Upper lobe of right lung (tissue), 1 donor: ENCODE results near the gene UTP14C. TPM values are rescaled to one million over a fixed set of nuclear protein-coding genes. Genes with fewer than 3 reads are reported as not detected.
"Not testable (repeated sequence)": the region's sequence is repeated elsewhere in the genome, so short reads cannot be mapped to it uniquely, and the experiment has no call there.

ENCODE experiments used
- ATAC-seq: fragments of 200-7000 bp; cut with Tn5 transposase; one replicate; pipeline ENCODE4 v1.9.1; 2020; ENCODE audit warnings: mild to moderate bottlenecking, moderate library complexity
- DNase-seq: peaks from one replicate; pipeline ENCODE4 v3.0.0-alpha.2; 2020
- H3K27ac ChIP-seq: fragments of 200-600 bp; one replicate; pipeline ENCODE4 v1.8.0; 2022
- H3K27me3 ChIP-seq: fragments of 200-600 bp; one replicate; pipeline ENCODE4 v1.8.0; 2022; ENCODE audit warnings: mild to moderate bottlenecking
- H3K36me3 ChIP-seq: fragments of 200-600 bp; one replicate; pipeline ENCODE4 v1.8.0; 2022
- H3K4me1 ChIP-seq: fragments of 200-600 bp; one replicate; pipeline ENCODE4 v1.8.0; 2022
- H3K4me3 ChIP-seq: fragments of 200-600 bp; one replicate; pipeline ENCODE4 v1.8.0; 2022; ENCODE audit warnings: mild to moderate bottlenecking
- H3K9me3 ChIP-seq: fragments of 200-600 bp; one replicate; pipeline ENCODE4 v1.8.0; 2022
- intact Hi-C: fragments of 100-400 bp; cut with DNase I; formaldehyde crosslinking; loops from one replicate; pipeline ENCODE4 v1.11.0; 2022
- total RNA-seq: library from RNA; stranded (reverse); fragmentation: NEBNext Ultra II Directional; extraction: Animal tissue kit (Norgen Biotek cat#: 25700); gene quantifications from one replicate; pipeline ENCODE4 v1.2.1, GENCODE V29; 2021
- TF ChIP-seq, protein P1 (sequence below): fragments of 200-600 bp; IDR thresholded peaks from one replicate; pipeline ENCODE4 v1.8.0; 2022; ENCODE audit warnings: antibody characterized with exemption
- donor health status: DM: no; HTN: yes; CAD: no; lungs with severe emphysema.

UTP14C gene
- total RNA-seq, 1 donor from 2014 or later = 20.5 TPM

GRCh38 chr13:52025475-52026245 is 1.2 kb downstream of the UTP14C start:
- no peaks in the 10 kb centered on the region for H3K27me3 ChIP-seq
- DNase-seq = no peak
- H3K4me3 ChIP-seq = no peak overlapping the region
- TF ChIP-seq, protein P1, sequence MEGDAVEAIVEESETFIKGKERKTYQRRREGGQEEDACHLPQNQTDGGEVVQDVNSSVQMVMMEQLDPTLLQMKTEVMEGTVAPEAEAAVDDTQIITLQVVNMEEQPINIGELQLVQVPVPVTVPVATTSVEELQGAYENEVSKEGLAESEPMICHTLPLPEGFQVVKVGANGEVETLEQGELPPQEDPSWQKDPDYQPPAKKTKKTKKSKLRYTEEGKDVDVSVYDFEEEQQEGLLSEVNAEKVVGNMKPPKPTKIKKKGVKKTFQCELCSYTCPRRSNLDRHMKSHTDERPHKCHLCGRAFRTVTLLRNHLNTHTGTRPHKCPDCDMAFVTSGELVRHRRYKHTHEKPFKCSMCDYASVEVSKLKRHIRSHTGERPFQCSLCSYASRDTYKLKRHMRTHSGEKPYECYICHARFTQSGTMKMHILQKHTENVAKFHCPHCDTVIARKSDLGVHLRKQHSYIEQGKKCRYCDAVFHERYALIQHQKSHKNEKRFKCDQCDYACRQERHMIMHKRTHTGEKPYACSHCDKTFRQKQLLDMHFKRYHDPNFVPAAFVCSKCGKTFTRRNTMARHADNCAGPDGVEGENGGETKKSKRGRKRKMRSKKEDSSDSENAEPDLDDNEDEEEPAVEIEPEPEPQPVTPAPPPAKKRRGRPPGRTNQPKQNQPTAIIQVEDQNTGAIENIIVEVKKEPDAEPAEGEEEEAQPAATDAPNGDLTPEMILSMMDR = no peak
- H3K36me3 ChIP-seq = peaks cover 45% of the 10 kb centered on the region
- H3K4me1 ChIP-seq = no peaks in the 10 kb centered on the region
- intact Hi-C loops = no loop called here
- H3K9me3 ChIP-seq = no peaks in the 10 kb centered on the region
- ATAC-seq = peak; percentile 65
- H3K27ac ChIP-seq = no peak overlapping the region

DNA sequence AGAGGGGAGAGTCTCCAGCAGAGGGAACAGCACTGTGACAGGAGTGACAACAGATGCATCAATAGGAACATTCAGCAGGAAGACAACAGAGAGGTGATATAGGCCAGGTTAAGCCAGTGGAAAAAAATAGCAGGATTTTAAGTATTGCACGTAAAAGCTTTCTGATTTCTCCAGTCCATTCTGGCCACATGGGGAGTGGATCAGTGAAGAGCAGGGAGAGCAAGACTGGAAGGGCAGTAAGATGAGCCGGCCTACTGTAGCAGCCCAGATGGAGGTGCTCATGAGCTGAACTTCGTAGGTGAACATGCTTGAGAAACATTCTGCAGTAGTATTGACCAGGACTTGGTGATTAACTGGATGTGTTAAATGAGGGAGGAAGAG is 1.7 kb downstream of the UTP14C start:
- Histone ChIP-seq H3K27ac (no peak overlapping the region), H3K27me3 (no peaks in the 10 kb centered on the region), H3K9me3 (no peaks in the 10 kb centered on the region), H3K4me3 (no peak overlapping the region), H3K36me3 (peaks cover 40% of the 10 kb centered on the region), H3K4me1 (no peaks in the 10 kb centered on the region)
- TF ChIP-seq, protein P1 = no peak
- intact Hi-C loops = no loop called here
- no peak for ATAC-seq
- no peak for DNase-seq

- no peaks in the 10 kb centered on the region for H3K9me3 ChIP-seq
- ATAC-seq = no peak
- intact Hi-C loops = no loop called here
- H3K4me3 ChIP-seq = no peak overlapping the region
- H3K36me3 ChIP-seq = peaks cover 38% of the 10 kb centered on the region
- TF ChIP-seq, protein P1 = no peak
- no peaks in the 10 kb centered on the region for H3K27me3 ChIP-seq
- no peak for DNase-seq
- H3K27ac ChIP-seq = no peak overlapping the region
- no peaks in the 10 kb centered on the region for H3K4me1 ChIP-seq
These were observed 3.3 kb downstream of the UTP14C start for GRCh38 chr13:52027832-52028231.

DNA sequence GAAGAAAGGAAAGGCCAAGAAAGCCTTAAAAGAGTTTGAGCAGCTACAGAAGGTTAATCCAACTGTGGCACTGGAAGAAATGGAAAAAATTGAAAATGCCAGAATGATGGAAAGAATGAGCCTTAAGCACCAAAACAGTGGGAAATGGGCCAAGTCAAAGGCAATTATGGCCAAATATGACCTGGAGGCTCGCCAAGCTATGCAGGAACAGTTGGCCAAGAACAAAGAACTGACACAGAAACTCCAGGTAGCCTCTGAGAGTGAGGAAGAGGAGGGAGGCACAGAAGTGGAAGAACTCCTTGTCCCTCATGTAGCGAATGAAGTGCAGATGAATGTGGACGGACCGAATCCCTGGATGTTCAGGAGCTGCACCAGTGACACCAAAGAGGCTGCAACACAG is 5.1 kb downstream of the UTP14C start:
- H3K4me1 ChIP-seq = no peaks in the 10 kb centered on the region
- DNase-seq (no peak), ATAC-seq (no peak)
- H3K4me3 ChIP-seq = no peak overlapping the region
- H3K36me3 ChIP-seq = peaks cover 21% of the 10 kb centered on the region
- TF ChIP-seq, protein P1 = no peak
- intact Hi-C loops = no loop called here
- no peaks in the 10 kb centered on the region for H3K27me3 ChIP-seq
- H3K27ac ChIP-seq = no peak overlapping the region
- no peaks in the 10 kb centered on the region for H3K9me3 ChIP-seq

DNA sequence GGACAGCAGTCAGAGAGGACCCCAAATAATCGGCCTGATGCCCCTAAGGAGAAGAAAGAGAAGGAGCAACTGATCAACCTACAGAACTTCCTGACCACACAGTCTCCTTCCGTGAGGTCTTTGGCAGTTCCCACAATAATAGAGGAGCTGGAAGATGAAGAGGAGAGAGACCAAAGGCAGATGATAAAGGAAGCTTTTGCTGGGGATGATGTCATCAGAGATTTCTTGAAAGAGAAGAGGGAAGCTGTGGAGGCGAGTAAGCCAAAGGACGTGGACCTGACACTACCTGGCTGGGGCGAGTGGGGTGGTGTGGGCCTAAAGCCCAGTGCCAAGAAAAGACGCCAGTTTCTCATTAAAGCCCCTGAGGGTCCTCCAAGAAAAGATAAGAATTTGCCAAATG is 5.9 kb downstream of the UTP14C start:
- H3K27ac ChIP-seq, H3K9me3 ChIP-seq, DNase-seq, H3K4me1 ChIP-seq, intact Hi-C loops, H3K4me3 ChIP-seq, H3K27me3 ChIP-seq, ATAC-seq: not testable (repeated sequence)
- H3K36me3 ChIP-seq = peaks cover 13% of the 10 kb centered on the region

DNA sequence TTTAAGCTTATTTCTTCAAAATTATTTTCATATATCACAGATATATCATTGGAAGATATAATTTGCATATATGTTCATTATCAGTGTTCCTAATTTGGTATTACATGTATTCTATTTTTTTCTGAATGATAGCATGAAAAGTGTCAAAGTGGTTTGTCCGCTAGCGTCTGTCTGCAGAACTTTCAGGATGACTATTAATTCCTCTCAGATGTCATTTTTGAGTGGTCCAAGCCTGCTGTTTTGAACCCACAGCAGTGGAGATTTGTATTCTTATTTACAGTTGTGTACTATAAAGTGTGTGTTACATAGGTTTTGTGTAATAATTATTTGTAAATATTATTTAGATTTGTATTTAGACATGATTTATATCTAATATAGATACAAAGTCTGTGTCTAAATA is 8.5 kb downstream of the UTP14C start:
- H3K4me1 ChIP-seq = no peaks in the 10 kb centered on the region
- TF ChIP-seq, protein P1 = no peak
- H3K36me3 ChIP-seq = peaks cover 11% of the 10 kb centered on the region
- no peak for ATAC-seq
- intact Hi-C loops = no loop called here
- H3K9me3 ChIP-seq = no peaks in the 10 kb centered on the region
- no peak for DNase-seq
- H3K27ac ChIP-seq = no peak overlapping the region
- no peak overlapping the region for H3K4me3 ChIP-seq
- H3K27me3 ChIP-seq = no peaks in the 10 kb centered on the region
